SHP77 treated with DMSO at 0.1 percent for 48 hours (cell line): Measurements from ENCODE around the gene PTX4.
"Not testable (repeated sequence)": the region's sequence is repeated elsewhere in the genome, so short reads cannot be mapped to it uniquely, and the experiment has no call there.

Experiments used
- DNase-seq: peaks from one replicate; lab custom pipeline; 2025; lab: John Stamatoyannopoulos, UW

The PTX4 gene

GRCh38 chr16:1481906-1482835 is 6.6 kb downstream of the PTX4 start:
- no peak for DNase-seq

- DNase-seq, result not testable (repeated sequence)
Observed at GRCh38 chr16:1478937-1479336, 9.8 kb downstream of the PTX4 start.

- no peak for DNase-seq
Observed at GRCh38 chr16:1477033-1477432, 11.7 kb downstream of the PTX4 start.

- DNase-seq, result no peak
Observed at GRCh38 chr16:1475552-1476114, 13.1 kb downstream of the PTX4 start.

- peak; percentile 37 for DNase-seq
Observed at GRCh38 chr16:1474796-1475551, 13.8 kb downstream of the PTX4 start, which contains the start of gene CLCN7. CLCN7 (minus strand) TSS chr16:1475028; CDS start chr16:1474974, 54 bp downstream.

GRCh38 chr16:1474082-1474795 is 14.5 kb downstream of the PTX4 start:
- no peak for DNase-seq

GRCh38 chr16:1472974-1473373 is 15.8 kb downstream of the PTX4 start:
- DNase-seq, result no peak

- DNase-seq, result no peak
Observed at GRCh38 chr16:1471569-1472194, 17.1 kb downstream of the PTX4 start.

GRCh38 chr16:1470481-1471251 is 18.1 kb downstream of the PTX4 start:
- DNase-seq, result no peak

GRCh38 chr16:1469693-1470201 is 19.0 kb downstream of the PTX4 start:
- no peak for DNase-seq

- DNase-seq, result not testable (repeated sequence)
Observed at GRCh38 chr16:1469141-1469540, 19.6 kb downstream of the PTX4 start.

- DNase-seq, result no peak
Observed at GRCh38 chr16:1468426-1468810, 20.3 kb downstream of the PTX4 start.

- no peak for DNase-seq
Observed at GRCh38 chr16:1466968-1467521, 21.7 kb downstream of the PTX4 start.

GRCh38 chr16:1466054-1466453 is 22.7 kb downstream of the PTX4 start:
- DNase-seq, result no peak

- no peak for DNase-seq
Observed at GRCh38 chr16:1465567-1465915, 23.2 kb downstream of the PTX4 start.

GRCh38 chr16:1464894-1465566 is 23.7 kb downstream of the PTX4 start:
- DNase-seq, result no peak

GRCh38 chr16:1464196-1464893 is 24.4 kb downstream of the PTX4 start:
- no peak for DNase-seq

GRCh38 chr16:1461146-1461545 is 27.6 kb downstream of the PTX4 start:
- DNase-seq, result no peak

- DNase-seq, result no peak
Observed at GRCh38 chr16:1460602-1461138, 28.1 kb downstream of the PTX4 start.
